Measurements from ENCODE around the gene TSHZ2.

Gene TSHZ2

GRCh38 chr20:53205046-53205445, 232.9 kb downstream of the TSHZ2 start:
- no peak overlapping the region for H3K9ac ChIP-seq (ENCODE audit: low read depth, low read length)
- peaks cover 9% of the 10 kb centered on the region for H3K4me1 ChIP-seq (ENCODE audit: insufficient read depth, low read length)

GRCh38 chr20:53208110-53208832, 236.1 kb downstream of the TSHZ2 start:
- peaks cover 13% of the 10 kb centered on the region for H3K4me1 ChIP-seq (ENCODE audit: insufficient read depth, low read length)
- no peaks in the 10 kb centered on the region for H3K36me3 ChIP-seq (ENCODE audit: insufficient read depth, low read length)
- H3K9ac ChIP-seq (ENCODE audit: low read depth, low read length): no peak overlapping the region
- no peaks in the 10 kb centered on the region for H3K9me3 ChIP-seq (ENCODE audit: control insufficient read depth, insufficient read depth, low read length)

More at GRCh38 chr20:53205046-53205445, 232.9 kb downstream of the TSHZ2 start:
- Histone ChIP-seq H3K36me3 (ENCODE audit: insufficient read depth, low read length) (no peaks in the 10 kb centered on the region), H3K9me3 (ENCODE audit: control insufficient read depth, insufficient read depth, low read length) (no peaks in the 10 kb centered on the region)

GRCh38 chr20:53210041-53210440, 237.9 kb downstream of the TSHZ2 start:
- peaks cover 13% of the 10 kb centered on the region for H3K4me1 ChIP-seq (ENCODE audit: insufficient read depth, low read length)
- no peak overlapping the region for H3K9ac ChIP-seq (ENCODE audit: low read depth, low read length)
- no peaks in the 10 kb centered on the region for H3K36me3 ChIP-seq (ENCODE audit: insufficient read depth, low read length)
- H3K9me3 ChIP-seq (ENCODE audit: control insufficient read depth, insufficient read depth, low read length): no peaks in the 10 kb centered on the region

- Histone ChIP-seq H3K36me3 (ENCODE audit: insufficient read depth, low read length) (no peaks in the 10 kb centered on the region), H3K9me3 (ENCODE audit: control insufficient read depth, insufficient read depth, low read length) (no peaks in the 10 kb centered on the region), H3K9ac (ENCODE audit: low read depth, low read length) (no peak overlapping the region), H3K4me1 (ENCODE audit: insufficient read depth, low read length) (peaks cover 13% of the 10 kb centered on the region)
These were observed 238.8 kb downstream of the TSHZ2 start for GRCh38 chr20:53210931-53211330.

GRCh38 chr20:53212018-53212417, 239.9 kb downstream of the TSHZ2 start:
- Histone ChIP-seq H3K9me3 (ENCODE audit: control insufficient read depth, insufficient read depth, low read length) (no peaks in the 10 kb centered on the region), H3K9ac (ENCODE audit: low read depth, low read length) (no peak overlapping the region), H3K4me1 (ENCODE audit: insufficient read depth, low read length) (peaks cover 13% of the 10 kb centered on the region), H3K36me3 (ENCODE audit: insufficient read depth, low read length) (no peaks in the 10 kb centered on the region)

GRCh38 chr20:53214392-53214791, 242.2 kb downstream of the TSHZ2 start:
- Histone ChIP-seq H3K9ac (ENCODE audit: low read depth, low read length) (no peak overlapping the region), H3K4me1 (ENCODE audit: insufficient read depth, low read length) (peaks cover 10% of the 10 kb centered on the region; the same call in 1 of the 2 replicates), H3K9me3 (ENCODE audit: control insufficient read depth, insufficient read depth, low read length) (no peaks in the 10 kb centered on the region), H3K36me3 (ENCODE audit: insufficient read depth, low read length) (no peaks in the 10 kb centered on the region)

- Histone ChIP-seq H3K36me3 (ENCODE audit: insufficient read depth, low read length) (no peaks in the 10 kb centered on the region), H3K9ac (ENCODE audit: low read depth, low read length) (no peak overlapping the region), H3K9me3 (ENCODE audit: control insufficient read depth, insufficient read depth, low read length) (no peaks in the 10 kb centered on the region), H3K4me1 (ENCODE audit: insufficient read depth, low read length) (peaks cover 10% of the 10 kb centered on the region; the same call in 1 of the 2 replicates)
These were observed 243.0 kb downstream of the TSHZ2 start for GRCh38 chr20:53215166-53215565.

- H3K9me3 ChIP-seq (ENCODE audit: control insufficient read depth, insufficient read depth, low read length): no peaks in the 10 kb centered on the region
- H3K9ac ChIP-seq (ENCODE audit: low read depth, low read length): no peak overlapping the region
- peaks cover 10% of the 10 kb centered on the region; the same call in 1 of the 2 replicates for H3K4me1 ChIP-seq (ENCODE audit: insufficient read depth, low read length)
- H3K36me3 ChIP-seq (ENCODE audit: insufficient read depth, low read length): no peaks in the 10 kb centered on the region
These were observed 244.3 kb downstream of the TSHZ2 start for GRCh38 chr20:53216478-53216855.

GRCh38 chr20:53216856-53217576, 244.9 kb downstream of the TSHZ2 start:
- peaks cover 8% of the 10 kb centered on the region; the same call in 1 of the 2 replicates for H3K4me1 ChIP-seq (ENCODE audit: insufficient read depth, low read length)
- H3K9me3 ChIP-seq (ENCODE audit: control insufficient read depth, insufficient read depth, low read length): no peaks in the 10 kb centered on the region
- no peaks in the 10 kb centered on the region for H3K36me3 ChIP-seq (ENCODE audit: insufficient read depth, low read length)
- no peak overlapping the region; the same call in 1 of the 2 replicates for H3K9ac ChIP-seq (ENCODE audit: low read depth, low read length)

GRCh38 chr20:53220482-53221307, 248.5 kb downstream of the TSHZ2 start:
- H3K9ac ChIP-seq (ENCODE audit: low read depth, low read length): no peak overlapping the region
- no peaks in the 10 kb centered on the region for H3K9me3 ChIP-seq (ENCODE audit: control insufficient read depth, insufficient read depth, low read length)
- no peaks in the 10 kb centered on the region for H3K36me3 ChIP-seq (ENCODE audit: insufficient read depth, low read length)
- peaks cover 6% of the 10 kb centered on the region; the same call in 1 of the 2 replicates for H3K4me1 ChIP-seq (ENCODE audit: insufficient read depth, low read length)

- no peaks in the 10 kb centered on the region for H3K36me3 ChIP-seq (ENCODE audit: insufficient read depth, low read length)
- no peaks in the 10 kb centered on the region for H3K9me3 ChIP-seq (ENCODE audit: control insufficient read depth, insufficient read depth, low read length)
- no peak overlapping the region for H3K9ac ChIP-seq (ENCODE audit: low read depth, low read length)
- H3K4me1 ChIP-seq (ENCODE audit: insufficient read depth, low read length): peaks cover 9% of the 10 kb centered on the region; the same call in 1 of the 2 replicates
These were observed 249.6 kb downstream of the TSHZ2 start for GRCh38 chr20:53221731-53222130.

GRCh38 chr20:53222416-53222815, 250.3 kb downstream of the TSHZ2 start:
- Histone ChIP-seq H3K9ac (ENCODE audit: low read depth, low read length) (no peak overlapping the region), H3K36me3 (ENCODE audit: insufficient read depth, low read length) (no peaks in the 10 kb centered on the region), H3K4me1 (ENCODE audit: insufficient read depth, low read length) (peaks cover 11% of the 10 kb centered on the region; the same call in 1 of the 2 replicates), H3K9me3 (ENCODE audit: control insufficient read depth, insufficient read depth, low read length) (no peaks in the 10 kb centered on the region)

GRCh38 chr20:53222932-53223331, 250.8 kb downstream of the TSHZ2 start:
- Histone ChIP-seq H3K36me3 (ENCODE audit: insufficient read depth, low read length) (no peaks in the 10 kb centered on the region), H3K9ac (ENCODE audit: low read depth, low read length) (no peak overlapping the region), H3K9me3 (ENCODE audit: control insufficient read depth, insufficient read depth, low read length) (no peaks in the 10 kb centered on the region), H3K4me1 (ENCODE audit: insufficient read depth, low read length) (peaks cover 6% of the 10 kb centered on the region; the same call in 1 of the 2 replicates)

GRCh38 chr20:53223626-53224172, 251.5 kb downstream of the TSHZ2 start:
- H3K9ac ChIP-seq (ENCODE audit: low read depth, low read length): no peak overlapping the region
- H3K36me3 ChIP-seq (ENCODE audit: insufficient read depth, low read length): no peaks in the 10 kb centered on the region
- peaks cover 6% of the 10 kb centered on the region; the same call in 1 of the 2 replicates for H3K4me1 ChIP-seq (ENCODE audit: insufficient read depth, low read length)
- H3K9me3 ChIP-seq (ENCODE audit: control insufficient read depth, insufficient read depth, low read length): no peaks in the 10 kb centered on the region

All from ES-I3 (cell line).